HG02970 (cell line): Measurements from ENCODE around the gene SS18L1.
"Not testable (repeated sequence)": the region's sequence is repeated elsewhere in the genome, so short reads cannot be mapped to it uniquely, and the experiment has no call there.

ENCODE experiments used
- ATAC-seq: cut with Tn5 transposase; IDR thresholded peaks from one replicate; pipeline ENCODE4 v1.9.1; 2021; ENCODE audit warnings: mild to moderate bottlenecking, moderate library complexity, moderate number of reproducible peaks; ENCODE audit not compliant: unreplicated experiment, low FRiP score

SS18L1 gene

DNA sequence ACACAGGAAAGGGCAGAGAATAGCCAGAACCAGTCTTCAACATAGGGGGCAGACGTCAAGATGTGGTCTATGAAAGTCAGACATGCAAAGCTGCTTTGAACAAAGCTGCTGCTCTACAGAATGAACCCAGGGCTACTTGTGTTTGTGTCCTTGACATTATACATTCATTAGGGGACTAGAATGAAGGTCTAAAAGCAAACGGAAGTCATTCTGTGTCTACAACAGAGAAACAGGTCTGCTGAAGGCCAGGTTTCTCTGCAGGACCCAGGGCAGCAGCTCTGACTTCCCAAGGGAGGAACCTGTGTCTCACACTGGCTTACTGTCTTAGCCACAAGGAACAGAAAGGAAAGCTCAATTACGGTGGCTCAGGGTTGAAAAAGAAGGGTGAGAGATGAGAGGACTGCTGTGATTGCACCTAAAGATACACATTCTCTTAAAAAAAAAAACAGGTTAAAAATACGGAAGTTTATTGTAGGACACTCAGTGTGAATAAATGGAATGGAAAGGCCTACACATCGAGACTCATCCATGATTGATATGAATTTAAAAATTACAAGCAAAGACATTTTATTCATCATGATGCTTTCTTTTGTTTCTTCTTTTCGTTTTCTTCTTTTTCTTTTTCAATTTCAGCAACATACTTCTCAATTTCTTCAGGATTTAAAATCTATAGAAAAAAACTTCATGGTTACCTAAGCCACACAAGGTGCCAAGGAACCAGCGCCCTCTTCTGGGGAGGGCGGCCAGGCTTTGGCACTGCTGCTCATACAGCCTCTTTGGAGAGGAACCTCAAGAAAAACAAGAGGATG is 7.1 kb upstream of the SS18L1 start:
- no peak for ATAC-seq

- no peak for ATAC-seq
Observed at GRCh38 chr20:62137092-62137384, 6.5 kb upstream of the SS18L1 start.

GRCh38 chr20:62137478-62138203 is 5.9 kb upstream of the SS18L1 start:
- no peak for ATAC-seq

- no peak for ATAC-seq
Observed at GRCh38 chr20:62138204-62138543, 5.4 kb upstream of the SS18L1 start.

DNA sequence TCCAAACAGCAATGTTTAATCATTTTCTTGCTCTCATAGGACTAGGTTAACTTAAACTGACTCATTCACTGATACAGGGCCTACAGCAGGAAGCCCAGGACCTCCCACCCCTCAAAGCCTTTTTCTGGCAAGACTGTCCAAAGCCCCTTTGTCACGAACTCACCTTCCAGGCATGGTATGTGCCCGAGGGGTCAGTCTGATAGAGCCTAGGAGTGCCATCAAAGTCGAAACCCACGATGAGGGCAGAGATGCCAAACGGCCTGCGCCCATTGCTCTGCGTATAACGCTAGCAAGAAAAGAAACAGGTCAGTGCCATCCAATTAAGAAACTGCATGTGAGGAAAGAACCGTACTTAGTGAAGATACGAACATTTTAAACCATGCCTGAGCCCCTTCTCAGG is 4.7 kb upstream of the SS18L1 start:
- ATAC-seq = no peak

DNA sequence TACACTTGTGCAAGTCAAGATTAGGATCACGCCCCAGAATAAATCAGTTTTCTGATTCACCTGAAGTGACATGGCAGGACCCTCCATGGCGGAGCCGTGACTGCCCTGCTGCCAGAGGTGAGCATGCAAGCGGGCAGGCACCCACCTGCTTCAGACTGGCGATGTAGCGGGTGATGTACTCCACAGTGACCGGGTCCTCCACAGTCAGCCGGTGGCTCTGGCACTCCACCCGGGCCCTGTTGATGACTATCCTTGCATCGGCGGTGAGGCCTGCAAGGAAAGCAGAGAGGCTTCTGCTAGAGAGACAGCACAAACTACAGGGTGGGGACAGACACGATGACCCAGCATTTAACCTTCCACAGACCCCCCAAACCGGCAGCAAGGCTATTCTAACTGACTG is 3.9 kb upstream of the SS18L1 start:
- no peak for ATAC-seq

DNA sequence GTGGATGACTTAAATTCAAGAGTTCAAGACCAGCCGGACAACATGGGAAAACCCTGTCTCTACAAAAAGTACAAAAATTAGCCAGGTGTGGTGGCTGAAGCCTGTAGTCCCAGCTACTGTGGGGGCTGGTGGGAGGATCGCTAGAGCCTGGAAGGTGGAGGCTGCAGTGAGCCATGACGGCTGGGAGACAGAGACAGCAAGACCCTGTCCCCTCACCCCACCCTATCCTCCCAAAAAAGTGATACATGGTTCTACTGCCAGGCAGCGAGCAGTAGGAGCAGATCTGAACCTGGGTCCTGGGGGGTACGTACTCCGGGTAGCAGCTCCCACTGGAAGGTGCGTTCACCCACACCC is 2.5 kb upstream of the SS18L1 start:
- ATAC-seq = no peak

DNA sequence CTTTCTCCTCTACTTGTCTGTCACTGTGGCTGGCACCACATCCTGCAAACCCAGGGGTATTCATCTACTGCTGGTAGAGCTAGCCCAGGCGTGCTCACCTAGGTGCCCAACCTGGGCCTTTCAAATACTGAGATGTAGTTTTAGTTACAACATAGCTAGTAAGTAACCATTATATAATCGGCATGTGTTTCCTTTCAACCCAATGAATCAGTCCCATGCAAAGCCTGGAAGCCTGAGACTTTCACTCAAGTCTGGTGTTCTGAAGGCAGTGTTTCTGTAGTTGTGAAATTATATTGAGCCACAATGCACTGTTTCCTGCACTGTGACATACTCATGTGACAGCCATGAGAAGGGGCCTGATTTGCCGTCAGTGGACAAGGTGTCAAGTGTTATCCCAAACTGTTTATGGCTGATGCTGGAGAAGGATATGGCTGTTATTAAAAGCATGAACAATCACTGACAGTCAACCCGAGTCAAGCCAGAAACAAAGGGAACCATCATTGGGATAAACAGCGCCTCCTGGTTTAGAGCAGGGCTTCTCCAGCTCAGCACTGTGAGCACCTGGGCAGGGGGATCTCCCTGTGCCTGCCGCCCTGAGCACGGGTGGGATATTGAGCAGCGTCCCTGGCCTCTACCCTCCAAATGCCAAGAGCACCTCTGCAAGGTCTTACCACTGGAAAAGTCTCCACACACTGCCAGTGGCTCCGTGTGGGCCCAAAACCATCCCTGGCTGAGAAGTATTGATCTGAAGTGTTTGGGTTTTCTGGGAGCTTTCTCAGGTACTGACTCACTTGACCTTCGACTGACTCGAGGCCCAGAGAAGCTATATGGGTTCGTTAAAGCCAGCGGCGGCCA is 1.9 kb upstream of the SS18L1 start:
- no peak for ATAC-seq

DNA sequence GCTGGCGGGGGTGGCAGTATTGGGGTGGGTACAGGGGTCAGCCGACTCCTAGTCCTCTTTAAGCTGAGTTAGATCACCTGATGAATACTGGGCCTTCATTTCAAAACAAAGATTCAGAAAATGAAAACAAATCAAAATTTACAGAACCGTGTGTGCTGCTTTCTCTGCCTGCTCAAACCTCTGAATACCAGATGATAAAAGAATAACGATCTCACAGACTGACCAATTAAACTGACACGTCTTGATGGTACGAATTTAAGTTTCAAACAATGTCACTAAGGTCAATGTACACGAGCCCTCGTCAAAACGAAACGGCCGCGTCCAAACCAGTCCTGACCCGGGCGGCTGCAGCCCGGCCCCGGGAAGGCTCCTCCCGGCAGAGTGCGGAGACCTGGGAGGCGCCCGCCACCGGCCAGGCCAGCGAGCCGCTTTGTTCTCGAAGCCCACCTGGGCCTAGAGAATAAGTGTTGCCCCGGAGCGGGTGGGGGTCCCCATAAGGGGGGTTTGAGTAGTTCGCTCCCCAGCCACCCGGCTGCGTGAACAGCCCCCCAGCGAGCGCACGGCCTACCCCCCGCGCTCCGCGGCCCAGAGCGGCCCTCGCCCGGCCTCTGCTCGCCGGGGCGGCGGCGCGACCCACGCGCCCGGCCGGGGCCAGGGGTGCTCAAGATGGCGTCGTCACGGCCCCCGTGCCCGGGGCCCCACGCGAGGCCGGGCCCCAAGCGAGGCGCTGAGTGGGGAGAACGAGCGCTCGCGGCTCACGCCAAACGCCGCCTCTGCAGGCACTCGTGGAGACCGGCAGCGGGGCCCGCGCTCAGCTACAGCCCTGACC is 1.1 kb upstream of the SS18L1 start:
- ATAC-seq = peak; percentile 19

DNA sequence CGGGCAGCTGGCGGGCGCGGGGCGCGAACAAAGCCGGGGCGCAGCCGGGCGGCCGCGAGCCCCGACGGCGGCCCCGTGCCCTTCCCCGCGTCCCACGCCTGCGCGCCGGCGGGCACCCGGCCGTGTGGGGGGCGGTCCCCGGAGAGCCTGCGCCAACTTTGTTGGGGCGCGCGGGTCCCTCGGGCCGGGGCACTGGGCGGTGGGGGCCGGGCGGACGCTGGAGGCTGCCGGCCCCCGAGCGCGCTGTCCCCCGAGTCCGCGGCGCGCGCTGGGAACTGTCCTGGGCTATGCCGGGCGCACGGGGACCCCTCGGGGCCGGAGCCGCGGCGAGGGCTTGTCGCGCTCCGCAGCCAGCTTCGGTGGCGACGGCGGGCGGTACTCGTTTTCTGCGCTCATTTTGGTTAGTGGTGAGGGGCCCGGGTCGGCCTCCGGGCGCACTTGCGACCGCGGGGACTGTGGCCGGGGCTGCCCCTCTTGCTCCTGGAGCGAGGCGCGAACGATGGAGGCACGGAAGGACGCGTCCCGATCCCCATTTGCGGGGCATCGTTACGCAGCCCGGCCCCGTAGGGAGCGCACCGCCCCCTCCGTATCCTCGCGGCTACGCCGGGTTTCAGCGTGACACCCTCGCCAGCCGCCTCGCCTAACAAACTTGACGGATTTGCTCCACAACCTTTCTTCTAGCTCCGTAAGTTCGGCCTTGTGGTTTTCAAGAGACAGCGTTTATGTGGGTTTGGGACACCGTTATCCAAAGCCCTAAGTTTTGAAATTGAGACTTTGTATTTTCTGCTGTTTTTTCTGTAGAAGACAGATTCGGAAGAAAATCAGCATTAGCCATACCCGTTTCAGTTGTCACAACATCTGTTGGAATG is 622 bp downstream of the SS18L1 start:
- peak; percentile 4 for ATAC-seq

DNA sequence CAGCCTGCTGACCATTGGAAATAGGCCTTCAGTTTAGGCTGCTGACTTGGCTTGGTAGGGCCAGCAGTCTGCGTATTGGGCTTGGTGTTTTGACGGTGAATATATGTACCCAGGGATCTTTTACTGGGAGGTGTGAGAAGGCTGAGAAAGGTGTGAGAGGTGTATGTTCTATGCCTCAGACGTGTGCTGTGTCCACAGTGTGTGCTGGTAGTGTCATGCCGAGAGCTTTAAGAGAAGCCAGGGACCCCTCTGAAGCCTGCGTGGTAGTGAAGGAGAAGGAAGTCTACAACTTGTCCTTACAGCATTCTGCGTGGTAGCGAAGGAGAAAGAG is 2.1 kb downstream of the SS18L1 start:
- no peak for ATAC-seq

GRCh38 chr20:62146019-62146755 is 2.6 kb downstream of the SS18L1 start:
- ATAC-seq = no peak

DNA sequence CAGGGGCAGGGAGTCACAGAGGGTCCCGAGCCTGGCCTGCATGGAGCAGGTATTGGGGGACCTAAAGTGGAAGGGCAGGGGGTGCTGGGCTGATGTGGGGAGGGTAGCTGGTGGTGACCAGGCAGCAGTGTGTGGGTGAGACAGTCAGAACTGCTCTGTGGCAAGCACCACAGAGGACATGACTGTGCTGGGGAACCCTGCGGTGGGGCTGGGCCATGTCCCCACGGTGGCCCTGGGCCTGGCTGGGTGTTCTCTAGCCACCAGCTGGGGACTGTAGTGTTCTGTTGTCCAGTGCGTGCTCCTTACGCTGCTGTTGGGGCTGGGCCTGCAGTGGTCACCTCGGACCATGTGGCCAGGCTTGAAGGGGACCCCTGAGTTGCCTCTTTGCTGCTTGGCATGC is 3.6 kb downstream of the SS18L1 start:
- no peak for ATAC-seq

GRCh38 chr20:62147528-62147927 is 4.0 kb downstream of the SS18L1 start:
- no peak for ATAC-seq

- ATAC-seq = not testable (repeated sequence)
Observed at GRCh38 chr20:62148383-62148782, 4.8 kb downstream of the SS18L1 start.

- ATAC-seq = no peak
Observed at GRCh38 chr20:62148908-62149314, 5.3 kb downstream of the SS18L1 start.

DNA sequence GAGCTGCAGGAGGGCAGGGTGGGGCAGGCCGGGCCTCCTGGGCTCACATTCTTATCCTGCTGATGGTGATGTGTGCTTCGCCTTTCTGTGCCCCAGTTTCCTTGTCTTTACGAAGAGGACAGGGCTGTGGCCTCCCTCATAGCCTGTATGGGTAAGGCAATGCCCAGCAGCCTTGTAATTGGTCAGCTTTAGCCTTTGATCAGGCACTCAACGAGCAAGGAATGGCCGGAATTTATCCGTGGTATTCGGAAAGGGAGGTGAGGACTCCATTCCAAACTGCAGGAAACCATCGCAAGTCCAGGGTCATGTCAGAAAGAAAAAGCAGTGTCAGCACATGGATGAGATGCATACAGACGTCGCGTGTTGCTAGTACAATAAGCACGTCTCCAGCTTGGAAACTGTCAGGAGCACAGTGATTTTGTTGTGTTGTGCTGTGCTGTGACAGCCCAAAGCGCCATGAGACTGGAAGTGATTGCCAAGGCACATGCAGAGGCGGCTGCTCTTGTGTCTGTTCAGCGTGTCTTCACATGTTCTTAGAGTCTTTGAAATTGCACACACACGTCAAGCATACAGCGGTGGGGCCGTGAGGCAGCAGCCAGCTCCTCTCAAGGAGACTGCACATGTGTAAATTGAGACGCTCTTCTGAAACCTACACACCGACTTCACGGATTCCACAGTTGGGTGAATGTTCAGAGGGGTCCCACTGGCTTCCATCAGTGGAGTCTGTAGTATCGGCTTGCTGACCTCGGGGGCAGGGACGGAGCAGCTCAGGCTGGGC is 6.2 kb downstream of the SS18L1 start:
- ATAC-seq = no peak

DNA sequence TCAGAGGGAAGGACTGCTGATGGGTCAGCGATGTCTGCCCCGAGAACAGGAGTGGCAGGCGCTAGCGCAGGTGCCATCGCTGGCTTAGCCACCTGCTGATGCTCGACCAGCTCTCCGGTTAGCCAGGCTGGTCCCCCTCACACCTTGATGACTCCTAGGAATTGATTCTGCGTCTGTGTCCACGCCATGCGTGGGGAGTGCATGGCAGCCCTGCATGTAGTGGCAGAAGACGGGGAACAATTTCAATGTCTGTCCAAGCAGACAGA is 6.7 kb downstream of the SS18L1 start:
- ATAC-seq = no peak

- ATAC-seq = no peak
Observed at GRCh38 chr20:62151225-62151624, 7.7 kb downstream of the SS18L1 start.
